Endometrium (tissue), 2 donors: ENCODE data around the gene G0S2.
"Not testable (repeated sequence)": the region's sequence is repeated elsewhere in the genome, so short reads cannot be mapped to it uniquely, and the experiment has no call there.

ENCODE experiments used
- FAIRE-seq: peaks from 2 replicates; lab custom pipeline; 2012; peaks lifted over from hg19 to GRCh38; lab: Jason Lieb, UNC
- donor health status: control.
- donor health status: control.

The G0S2 gene

DNA sequence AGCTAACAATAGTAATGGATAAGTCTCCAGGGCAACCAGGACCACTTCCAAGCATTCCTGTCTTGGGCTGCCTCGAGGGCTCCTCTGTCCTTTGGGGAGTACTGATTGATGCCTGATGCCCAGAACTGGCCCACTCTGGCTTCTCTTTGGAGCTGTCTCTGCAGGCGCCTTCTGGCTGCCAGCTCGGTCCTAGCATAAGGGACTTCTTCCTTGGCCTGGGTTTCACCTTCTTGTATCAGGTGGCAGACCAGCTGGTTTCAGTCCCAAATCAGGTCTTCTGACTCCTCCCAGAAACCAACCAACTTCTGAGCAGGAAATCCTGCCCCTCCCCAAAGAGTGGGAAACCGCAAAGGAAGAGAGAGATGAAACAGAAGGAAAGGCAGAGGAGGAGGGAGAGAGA lies 10.6 kb downstream of the G0S2 start:
- no peak for FAIRE-seq

DNA sequence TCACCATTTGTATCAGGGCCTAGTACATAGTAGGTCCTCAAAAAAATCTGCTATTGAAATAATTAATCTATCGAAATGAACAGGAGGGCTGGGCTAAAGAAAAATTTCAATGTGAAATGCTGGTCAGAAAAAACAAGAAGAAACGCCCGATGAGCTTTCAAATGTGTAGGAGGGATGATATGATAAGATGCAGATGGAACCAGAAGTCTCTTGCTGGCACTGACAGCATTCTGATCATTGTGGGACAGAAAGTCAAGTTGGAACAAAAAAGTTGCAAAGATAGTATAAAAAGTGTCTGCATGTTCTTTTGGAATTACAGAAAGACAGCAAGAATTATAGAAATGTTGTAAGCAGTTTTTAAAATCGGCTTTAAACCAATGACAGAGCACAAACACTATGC lies 11.1 kb downstream of the G0S2 start:
- FAIRE-seq = no peak

DNA sequence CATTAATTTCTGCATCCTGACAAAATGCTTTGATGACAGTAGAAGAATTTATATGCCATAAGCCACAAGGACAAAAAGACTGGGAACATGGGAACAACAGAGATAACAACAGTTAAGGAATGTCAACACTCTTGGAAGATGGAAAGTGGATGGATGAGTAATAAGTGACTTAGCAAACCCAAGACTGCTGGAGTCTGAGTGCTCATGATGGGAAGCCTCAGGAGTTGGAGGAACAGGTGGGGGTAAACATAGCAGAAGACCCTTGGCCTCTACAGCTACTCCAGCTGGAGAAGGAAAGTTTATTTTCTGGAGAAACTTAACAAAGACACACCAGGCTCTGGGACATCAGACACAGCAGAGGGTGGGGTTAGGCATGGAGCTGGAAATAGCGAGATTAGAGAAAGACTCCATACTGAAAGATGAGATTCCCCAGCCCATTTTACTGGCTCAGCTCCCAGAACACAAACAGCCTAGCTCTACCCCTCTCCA lies 13.6 kb downstream of the G0S2 start:
- no peak for FAIRE-seq

DNA sequence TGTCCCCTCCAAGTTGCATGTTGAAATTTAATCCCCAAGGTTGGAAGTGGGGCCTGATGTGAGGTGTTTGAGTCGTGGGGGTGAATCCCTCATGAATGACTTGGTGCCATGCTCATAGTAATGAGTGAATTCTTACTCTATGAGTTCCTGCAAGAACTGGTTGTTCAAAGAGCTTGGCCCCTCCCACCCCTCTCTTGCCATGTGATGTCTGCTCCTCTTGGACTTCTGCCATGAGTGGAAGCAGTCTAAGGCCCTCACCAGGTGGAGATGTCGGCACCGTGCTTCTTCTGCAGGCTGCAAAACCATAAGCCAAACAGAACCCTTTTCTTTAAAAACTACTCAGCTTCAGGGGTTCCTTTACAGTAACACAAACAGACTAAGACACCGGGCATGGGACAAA lies 14.3 kb downstream of the G0S2 start:
- no peak for FAIRE-seq

DNA sequence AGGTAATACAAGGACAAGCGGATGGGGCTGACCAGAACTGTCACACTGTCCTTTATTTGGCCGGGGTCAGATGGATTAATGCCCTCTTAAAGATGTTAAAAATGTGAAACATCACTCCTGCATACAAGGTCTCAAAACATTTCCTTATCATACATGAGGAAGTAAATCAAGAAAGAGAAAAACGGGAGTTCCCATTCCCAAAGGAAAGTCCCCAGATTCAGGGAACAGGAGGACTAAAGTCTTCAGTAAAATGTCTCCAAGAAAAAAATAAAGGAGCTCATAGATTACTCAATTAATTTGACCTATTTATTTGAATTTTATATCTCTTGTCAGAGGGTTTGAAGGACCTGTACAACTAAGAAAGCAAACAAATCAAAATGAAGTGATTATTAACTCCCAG lies 16.0 kb downstream of the G0S2 start:
- no peak for FAIRE-seq

DNA sequence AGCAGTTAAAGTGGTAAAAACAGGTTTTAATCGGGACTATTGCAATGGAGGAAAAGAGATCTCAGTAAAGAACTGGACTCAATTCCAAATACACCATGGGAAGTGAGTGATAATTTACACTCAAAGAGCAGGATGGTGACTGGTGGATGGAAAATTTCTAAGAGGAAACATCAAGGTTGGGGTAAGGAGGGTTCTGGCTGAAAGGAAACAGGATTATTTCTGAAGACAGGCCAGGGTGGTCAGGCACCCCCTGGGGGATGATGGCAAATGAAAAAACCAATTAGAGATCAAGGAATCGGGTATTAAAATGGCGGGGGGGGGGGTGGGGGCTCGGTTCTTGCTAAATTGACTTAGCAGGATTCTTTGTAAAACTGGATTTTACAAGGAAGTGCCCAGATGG lies 17.1 kb downstream of the G0S2 start:
- FAIRE-seq = no peak

DNA sequence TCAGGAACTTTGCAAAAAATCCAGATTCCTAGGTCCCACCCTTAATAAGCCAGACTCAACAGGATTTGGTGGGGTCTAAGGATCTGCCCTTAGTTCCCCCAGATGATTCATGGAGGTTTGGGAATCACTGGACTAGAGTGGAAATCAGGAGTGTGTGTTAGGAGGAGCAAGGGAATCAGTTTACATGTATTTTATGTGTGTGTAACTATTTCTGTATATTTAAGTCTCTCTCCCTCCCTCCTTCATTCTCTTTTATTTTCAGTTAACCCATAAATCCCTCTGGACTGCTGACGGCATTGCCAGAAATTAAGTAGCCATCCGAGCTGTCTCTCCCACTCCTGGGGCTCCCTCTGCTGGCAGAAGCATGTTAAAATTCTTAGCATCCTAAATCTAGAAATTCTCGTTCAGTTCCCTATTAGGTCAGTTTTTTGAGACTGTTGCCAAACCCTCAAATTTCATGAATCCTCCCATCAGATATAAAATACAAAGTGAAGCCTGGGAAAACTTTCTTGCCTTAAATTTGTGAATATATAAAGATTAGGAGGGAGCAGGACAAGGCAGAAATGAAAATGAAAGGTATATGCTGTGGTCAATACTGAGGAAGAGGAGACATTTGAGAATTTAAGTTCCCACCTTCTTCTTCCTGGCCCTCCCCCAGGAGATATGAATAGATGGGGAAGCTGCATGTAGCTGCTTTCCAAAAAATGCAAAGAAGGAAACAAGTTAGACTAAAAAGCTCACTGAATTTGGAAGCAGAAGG lies 17.7 kb downstream of the G0S2 start:
- peak; percentile 41 for FAIRE-seq

DNA sequence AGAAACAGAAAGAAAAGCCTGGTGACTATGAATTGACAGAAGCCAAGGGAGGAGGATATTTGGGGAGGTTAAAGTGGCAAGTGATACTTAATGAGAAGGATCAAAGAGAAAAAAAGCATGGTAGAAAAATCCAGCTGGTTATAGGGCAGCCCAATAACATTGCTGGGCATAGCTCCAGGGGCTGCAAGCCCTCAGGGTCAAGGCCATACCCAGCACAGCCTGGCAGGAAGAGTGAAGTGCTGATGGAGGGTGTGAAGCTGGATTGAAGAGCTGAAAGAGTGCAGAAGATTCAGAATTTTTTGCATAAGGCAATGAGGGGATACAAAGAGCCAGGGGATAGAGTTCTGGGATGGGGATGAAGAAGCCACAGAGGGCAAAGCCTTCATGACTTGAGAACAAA lies 21.5 kb downstream of the G0S2 start:
- no peak for FAIRE-seq

DNA sequence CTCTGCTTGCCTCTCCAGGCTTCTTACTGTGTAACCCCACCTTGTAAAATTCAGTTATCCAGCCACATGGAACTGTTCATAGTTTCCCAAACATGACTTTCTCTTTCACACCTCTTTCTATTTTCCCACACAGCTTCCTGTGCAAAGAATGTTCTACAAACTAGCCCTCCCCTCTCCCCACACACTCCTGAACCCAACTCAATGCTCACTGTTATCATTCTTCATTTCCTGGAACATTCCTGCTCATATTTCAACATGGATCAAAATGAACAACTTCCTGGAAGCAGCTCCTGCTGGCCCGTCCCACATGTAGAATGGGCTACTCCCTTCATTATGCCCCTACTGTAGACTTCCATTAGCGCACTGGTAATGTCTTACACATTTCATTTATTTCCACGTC lies 21.9 kb downstream of the G0S2 start:
- no peak for FAIRE-seq

DNA sequence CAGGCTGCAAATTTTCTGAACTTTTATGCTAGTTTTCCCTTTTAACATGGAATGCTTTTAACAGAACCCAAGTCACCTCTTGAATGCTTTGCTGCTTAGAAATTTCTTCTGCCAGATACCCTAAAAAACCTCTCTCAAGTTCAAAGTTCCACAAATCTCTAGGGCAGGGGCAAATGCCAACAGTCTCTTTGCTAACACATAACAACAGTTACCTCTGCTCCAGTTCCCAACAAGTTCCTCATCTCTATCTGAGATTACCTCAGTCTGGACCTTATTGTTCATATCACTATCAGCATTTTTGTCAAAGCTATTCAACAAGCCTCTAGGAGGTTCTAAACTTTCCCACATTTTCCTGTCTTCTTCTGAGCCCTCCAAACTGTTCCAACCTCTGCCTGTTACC lies 25.5 kb downstream of the G0S2 start:
- FAIRE-seq = not testable (repeated sequence)

DNA sequence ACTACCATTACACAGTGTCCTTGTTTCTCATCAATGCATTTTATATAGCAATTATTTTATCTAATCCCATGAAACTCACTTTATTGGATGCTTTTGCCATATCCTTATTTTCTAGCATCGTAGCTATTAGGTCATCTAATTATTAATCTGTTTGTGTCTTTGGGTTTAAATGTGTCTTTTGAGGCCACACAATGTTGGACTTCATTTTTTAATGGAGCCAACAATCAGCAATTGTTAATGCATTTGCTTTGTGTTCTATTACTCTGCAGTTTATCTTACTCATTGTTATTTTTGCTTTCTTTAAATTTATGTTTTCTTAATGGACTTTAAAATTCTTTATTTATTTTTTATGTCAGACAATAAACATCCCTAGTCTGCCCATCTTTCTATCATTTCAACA lies 27.6 kb downstream of the G0S2 start:
- FAIRE-seq = no peak

DNA sequence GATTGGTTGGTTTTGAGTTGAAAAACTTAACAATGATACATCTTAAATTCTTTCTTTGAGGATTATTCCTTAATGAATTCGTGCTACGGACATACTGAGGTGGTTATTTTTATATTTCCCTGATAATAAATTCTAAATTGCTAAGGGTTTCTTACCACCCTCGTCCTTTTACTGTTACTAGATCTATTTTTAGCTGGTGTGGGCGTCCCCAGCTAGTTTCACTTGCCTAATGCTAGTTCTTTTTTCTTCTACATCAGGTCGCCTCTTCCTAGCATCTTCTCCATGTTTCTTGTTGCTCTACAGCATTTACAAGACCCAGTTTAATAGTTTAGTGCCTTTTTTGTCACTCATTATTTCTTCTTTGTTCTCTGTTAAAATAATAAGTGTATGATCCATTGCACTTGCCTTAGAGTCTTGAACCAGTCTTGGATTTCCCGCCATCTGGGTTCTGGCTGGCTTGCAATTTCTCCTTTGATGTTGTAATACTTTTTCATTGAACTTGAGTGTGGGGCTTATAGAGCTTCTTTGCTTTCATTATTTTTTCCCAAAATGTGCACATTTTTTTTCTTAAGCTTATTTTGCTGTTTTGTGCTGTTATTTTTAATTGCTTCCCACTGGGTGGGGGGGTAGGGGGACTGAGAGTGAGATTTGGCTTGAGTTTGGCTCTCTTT lies 28.8 kb downstream of the G0S2 start:
- FAIRE-seq = no peak

DNA sequence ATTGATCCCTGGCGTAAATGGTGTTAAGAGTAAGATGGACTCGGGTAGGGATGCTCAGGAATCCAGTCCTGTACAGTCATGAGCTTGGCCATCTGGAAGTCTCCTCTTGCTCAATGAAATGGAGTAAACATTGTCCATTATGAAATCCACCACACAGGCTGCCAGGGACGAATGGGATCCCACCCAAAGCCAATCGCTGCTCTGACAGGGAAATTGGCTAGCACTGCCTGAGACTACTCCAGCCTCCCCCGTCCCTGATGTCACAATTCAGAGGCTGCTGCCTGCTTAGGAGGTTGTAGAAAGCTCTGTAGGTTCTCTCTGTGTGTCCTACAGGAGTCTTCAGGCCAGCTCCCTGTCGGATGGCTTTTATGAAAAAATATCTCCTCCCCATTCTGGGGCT lies 29.4 kb downstream of the G0S2 start, which contains the start of gene HSD11B1:
Gene HSD11B1 (plus strand): TSS at position 263 of the 400 bp plus-strand sequence. CDS start 97 bp downstream, at position 360.
- FAIRE-seq = no peak

DNA sequence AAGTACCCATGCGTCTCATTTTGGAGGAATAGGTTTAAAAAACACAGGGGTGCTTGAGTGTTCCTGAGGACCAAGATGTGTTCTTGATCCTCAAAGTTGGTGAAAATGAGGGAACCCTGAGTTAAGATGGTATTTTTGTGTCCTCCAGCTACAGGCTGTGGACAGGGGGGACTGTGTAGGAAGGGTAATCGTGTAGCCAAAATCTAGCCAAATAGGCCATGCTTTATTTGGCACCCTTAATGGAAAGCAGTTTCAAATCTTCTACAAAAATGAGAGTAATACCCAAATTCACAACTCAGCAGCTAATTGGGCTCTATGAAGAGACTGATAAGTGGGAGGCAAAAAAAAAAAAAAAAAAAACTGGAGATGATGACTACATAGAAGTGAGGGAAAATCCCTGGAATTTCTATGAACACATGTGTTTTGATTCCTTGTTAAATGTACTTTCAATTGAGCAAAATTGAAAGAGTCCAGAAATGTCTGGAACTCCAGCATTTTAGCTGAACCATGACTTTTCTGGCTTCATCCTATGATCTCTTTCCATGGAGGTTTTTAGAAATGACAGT lies 29.9 kb downstream of the G0S2 start:
- no peak for FAIRE-seq

DNA sequence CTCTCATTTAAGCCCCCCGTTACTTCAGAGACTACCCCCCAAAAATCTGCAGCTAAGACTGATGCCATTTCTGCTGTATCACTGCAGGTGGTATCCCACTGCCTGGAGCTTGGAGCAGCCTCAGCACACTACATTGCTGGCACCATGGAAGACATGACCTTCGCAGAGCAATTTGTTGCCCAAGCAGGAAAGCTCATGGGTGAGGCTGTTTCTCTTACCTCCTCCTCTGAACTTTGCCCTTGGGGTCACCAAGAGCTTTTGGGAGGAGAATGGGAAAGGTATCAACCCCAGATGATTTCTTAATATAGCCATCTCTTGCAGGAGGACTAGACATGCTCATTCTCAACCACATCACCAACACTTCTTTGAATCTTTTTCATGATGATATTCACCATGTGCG lies 31.4 kb downstream of the G0S2 start:
- FAIRE-seq = no peak

DNA sequence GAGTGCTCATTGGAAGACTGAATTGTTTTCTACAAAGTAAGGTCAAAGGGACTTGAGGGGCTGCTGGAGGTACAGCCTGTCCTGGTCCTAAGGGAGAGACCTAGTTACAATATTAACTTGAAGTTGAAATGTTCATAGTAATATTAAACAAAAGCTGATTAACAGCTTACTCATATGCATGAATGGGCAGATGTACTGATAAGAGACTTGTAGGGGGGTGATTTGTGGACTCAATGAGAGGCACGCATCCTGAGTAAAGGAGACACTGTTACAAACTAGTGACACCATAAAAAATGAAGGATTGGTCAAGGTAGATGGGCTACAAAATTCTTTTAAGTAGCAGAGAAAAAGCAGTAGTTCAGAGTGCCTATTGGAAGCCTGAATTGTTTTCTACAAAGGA lies 32.1 kb downstream of the G0S2 start:
- FAIRE-seq = no peak

DNA sequence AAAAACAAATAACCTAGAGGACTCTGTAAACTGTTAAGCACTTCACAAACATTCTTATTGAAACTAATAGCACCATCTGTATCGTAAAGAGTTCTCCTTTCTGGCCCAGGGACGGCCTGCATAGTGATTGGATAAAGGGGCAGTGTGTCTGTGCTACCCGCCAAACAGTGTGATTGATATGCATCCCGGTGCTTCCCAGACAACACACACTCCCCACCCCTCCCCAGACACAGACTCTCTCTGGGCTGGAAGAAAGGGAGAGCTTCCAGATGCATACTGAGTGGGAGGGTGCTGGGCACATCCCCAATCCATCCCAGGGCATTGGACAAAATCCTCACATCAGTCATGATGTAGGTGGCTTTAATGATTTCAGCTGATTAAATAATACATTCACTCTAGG lies 33.1 kb downstream of the G0S2 start:
- FAIRE-seq = no peak

DNA sequence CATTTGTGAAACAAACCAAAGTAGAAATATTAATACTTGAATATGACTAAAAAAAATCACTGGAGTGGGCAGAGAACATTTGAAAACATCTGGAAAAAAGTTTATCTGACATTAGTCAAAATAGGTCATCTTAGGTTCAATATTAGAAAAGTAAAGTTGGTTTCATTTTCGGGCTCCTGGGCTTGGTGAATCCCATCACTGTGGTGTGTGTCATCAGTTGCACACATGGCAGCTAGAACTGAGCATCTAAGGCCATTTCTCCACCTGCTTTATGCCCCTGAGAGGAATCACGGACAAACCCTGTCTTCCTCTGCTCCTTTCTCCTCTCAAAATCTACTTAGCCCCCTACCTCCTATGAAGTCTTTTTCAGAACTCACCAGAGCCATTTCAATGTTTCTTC lies 34.9 kb downstream of the G0S2 start:
- no peak for FAIRE-seq

DNA sequence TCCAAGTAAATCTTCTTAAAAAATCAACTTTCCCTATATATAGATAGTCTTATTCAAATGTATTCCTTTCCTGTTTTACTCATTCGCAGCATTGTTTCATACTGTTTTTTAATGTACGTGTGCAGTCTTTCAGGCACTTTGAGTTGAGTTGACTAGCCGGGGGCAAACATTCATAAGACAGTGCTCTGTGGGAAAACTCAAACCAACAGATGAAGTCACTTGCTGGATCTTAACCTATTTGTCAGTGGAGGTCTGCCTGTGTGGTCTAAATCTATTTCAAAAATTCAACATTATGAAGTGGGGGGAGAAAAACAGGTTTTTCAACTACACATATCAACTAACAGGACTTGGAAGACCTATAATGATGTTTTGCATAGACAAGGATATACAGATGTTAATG lies 35.6 kb downstream of the G0S2 start:
- FAIRE-seq = no peak

DNA sequence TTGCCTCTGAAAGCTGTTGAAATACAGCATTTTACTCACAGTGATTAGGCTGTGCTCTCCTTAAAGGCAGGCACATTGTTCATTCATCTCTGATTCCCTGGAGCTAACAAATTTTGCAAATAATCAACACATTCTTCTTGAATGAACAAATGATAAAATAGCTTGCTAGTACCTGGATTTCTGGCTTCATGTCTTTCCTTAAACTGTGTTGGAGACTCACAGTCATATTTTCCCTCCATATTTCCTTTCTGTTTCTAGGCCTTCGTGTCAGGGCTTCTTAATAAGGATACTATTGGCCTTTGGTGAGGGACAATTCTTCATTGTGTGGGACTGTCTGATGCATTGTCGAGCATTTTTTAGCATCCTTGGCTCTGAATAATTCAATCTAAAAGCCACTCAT lies 39.1 kb downstream of the G0S2 start:
- FAIRE-seq = no peak

DNA sequence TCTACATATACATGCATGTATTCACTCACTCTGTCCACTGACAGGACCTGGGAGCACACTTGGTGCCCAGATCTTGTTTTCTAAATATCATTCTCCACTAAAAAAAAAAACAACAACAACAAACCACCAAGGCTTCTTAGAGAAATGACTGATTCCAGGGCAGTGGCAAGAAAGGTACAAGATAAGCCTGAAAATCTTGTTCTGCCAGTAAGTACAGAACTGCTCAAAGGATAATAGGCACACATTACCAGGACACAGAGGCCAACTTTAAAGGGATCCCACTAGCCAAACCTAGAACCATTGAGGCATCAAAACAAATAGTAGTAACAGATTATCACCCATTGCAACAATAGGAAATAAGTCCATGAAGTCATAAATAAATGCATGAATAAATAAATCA lies 40.1 kb downstream of the G0S2 start:
- no peak for FAIRE-seq

DNA sequence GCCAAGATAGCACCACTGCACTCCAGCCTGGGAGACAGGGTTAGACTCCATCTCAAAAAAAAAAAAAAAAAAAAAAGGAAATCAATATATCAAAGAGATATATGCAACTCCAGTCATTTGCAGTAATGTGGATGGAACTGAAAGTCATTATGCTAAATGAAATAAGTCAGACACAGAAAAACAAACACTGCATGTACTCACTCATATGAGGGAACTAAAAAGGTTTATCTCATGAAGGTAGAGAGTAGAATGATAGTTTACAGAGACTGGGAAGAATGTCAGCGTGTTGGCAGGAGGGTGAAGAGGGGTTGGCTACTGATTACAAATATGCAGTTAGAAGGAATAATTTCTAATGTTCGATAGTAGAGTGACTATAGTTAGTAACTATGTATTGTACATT lies 42.6 kb downstream of the G0S2 start:
- no peak for FAIRE-seq

DNA sequence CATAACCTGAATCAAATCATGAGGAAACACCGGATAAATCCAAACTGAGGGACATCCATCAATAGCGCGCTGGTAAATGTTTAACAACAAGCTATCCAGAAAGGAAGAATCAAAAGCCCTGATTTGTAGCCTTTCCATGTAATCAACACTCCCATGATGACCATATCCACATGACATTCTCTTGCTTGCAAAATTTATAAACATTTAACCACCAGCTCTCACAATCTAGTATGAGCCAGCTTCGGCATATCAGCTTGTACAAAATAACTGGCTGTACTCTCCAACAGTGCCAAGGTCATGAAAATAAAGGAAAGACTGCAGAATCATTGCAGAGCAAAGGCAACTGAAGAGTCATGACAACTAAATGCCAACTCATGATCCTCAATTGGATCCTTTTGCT lies 45.1 kb downstream of the G0S2 start:
- FAIRE-seq = no peak

DNA sequence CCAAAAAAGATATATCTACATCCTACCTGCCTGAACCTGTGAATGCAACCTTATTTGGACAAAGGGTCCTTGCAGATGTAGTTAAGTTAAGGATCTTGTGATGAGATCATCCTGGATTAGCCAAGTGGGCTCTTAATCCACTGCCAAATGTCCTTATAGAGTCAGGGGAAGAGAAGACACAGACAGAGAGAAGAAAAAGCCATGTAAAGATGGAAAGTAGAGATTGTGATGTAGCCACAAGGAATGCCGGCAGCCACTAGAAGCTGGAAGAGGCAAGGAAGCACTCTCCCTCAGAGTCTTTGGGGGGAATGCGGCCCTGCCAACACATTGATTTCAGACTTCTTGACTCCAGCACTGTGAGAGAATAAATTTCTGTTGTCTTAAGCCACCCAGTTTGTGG lies 45.6 kb downstream of the G0S2 start:
- no peak for FAIRE-seq
